Kidney (tissue), 14 donors: ENCODE results near the gene APP. TPM values are rescaled to one million over a fixed set of nuclear protein-coding genes. Genes with fewer than 3 reads are reported as not detected.

Experiments used
- DNase-seq, 5 donors: peaks; one replicate each; pipeline ENCODE4 v3.0.0-alpha.2; 2013 to 2020
- FAIRE-seq: peaks from 2 replicates; lab custom pipeline; 2012; peaks lifted over from hg19 to GRCh38; lab: Jason Lieb, UNC
- H3K27ac ChIP-seq, 2 donors: one replicate each; pipeline ENCODE4 v1.7.0; 2013; ENCODE audit warnings: low read depth in 2 of 2, low read length in 2 of 2, inconsistent platforms in 1 of 2
- H3K27me3 ChIP-seq: one replicate; pipeline ENCODE4 v1.7.1; 2013; ENCODE audit warnings: low read length, inconsistent platforms; ENCODE audit not compliant: control insufficient read depth, insufficient read depth
- H3K36me3 ChIP-seq, 3 donors: one replicate each; pipeline versions ENCODE4 v1.7.0 to v1.7.1; 2013; ENCODE audit warnings: low read length in 3 of 3, control low read depth in 1 of 3, inconsistent platforms in 1 of 3; ENCODE audit not compliant: insufficient read depth in 3 of 3, control insufficient read depth in 2 of 3
- H3K4me1 ChIP-seq, 3 donors: one replicate each; pipeline versions ENCODE4 v1.7.0 to v1.7.1; 2013; ENCODE audit warnings: low read length in 3 of 3, inconsistent platforms in 1 of 3, low read depth in 1 of 3; ENCODE audit not compliant: control insufficient read depth in 2 of 3, insufficient read depth in 2 of 3
- H3K4me3 ChIP-seq, 3 donors: one replicate each; pipeline versions ENCODE4 v1.7.0 to v1.8.1; 2013; ENCODE audit warnings: low read length in 3 of 3, control low read depth in 1 of 3, inconsistent platforms in 1 of 3
- H3K9ac ChIP-seq, 3 donors: one replicate each; pipeline versions ENCODE4 v1.7.0 to v1.7.1; 2013; ENCODE audit warnings: low read length in 3 of 3, control low read depth in 1 of 3, inconsistent platforms in 1 of 3
- H3K9me3 ChIP-seq, 3 donors: one replicate each; pipeline versions ENCODE4 v1.7.0 to v1.7.1; 2013; ENCODE audit warnings: low read length in 3 of 3, control low read depth in 1 of 3, inconsistent platforms in 1 of 3; ENCODE audit not compliant: control insufficient read depth in 2 of 3, insufficient read depth in 1 of 3
- intact Hi-C: fragments of 100-400 bp; cut with DNase I; formaldehyde crosslinking; loops from one replicate; pipeline ENCODE4 v1.11.1; 2022
- polyA plus RNA-seq: library from polyadenylated mRNA; stranded (reverse); fragments of 350-450 nt; fragmentation: Illumina TruSeq; extraction: RNeasy Lipid Tissue Mini Kit (QIAGEN cat#74804); gene quantifications from one replicate; pipeline ENCODE4 v1.2.3, GENCODE V29; 2014; ENCODE audit warnings: low read depth, low replicate concordance; ENCODE audit not compliant: insufficient read depth
- total RNA-seq: library from RNA; stranded (reverse); fragmentation: NEBNext Ultra II Directional; extraction: Animal tissue kit (Norgen Biotek cat#: 25700); gene quantifications from one replicate; pipeline ENCODE4 v1.2.1, GENCODE V29; 2021
- TF ChIP-seq, protein P1 (sequence below): IDR thresholded peaks from 3 replicates; pipeline ENCODE4 v1.5.1; 2012; ENCODE audit warnings: mild to moderate bottlenecking, moderate library complexity, borderline replicate concordance; ENCODE audit not compliant: insufficient read depth; ENCODE audit errors: extremely low read depth
- donor health status: control.
- donor health status: control.
- donor health status: control.
- donor health status: control.
- donor health status: control.
- donor health status: DM: yes; HTN: yes; CAD: no.
- donor health status: Normal renal cell carcinoma (clear cell type).

The APP gene
- total and polyA plus RNA-seq, 2 donors from 2014 or later = 472 to 1,303 TPM

DNA sequence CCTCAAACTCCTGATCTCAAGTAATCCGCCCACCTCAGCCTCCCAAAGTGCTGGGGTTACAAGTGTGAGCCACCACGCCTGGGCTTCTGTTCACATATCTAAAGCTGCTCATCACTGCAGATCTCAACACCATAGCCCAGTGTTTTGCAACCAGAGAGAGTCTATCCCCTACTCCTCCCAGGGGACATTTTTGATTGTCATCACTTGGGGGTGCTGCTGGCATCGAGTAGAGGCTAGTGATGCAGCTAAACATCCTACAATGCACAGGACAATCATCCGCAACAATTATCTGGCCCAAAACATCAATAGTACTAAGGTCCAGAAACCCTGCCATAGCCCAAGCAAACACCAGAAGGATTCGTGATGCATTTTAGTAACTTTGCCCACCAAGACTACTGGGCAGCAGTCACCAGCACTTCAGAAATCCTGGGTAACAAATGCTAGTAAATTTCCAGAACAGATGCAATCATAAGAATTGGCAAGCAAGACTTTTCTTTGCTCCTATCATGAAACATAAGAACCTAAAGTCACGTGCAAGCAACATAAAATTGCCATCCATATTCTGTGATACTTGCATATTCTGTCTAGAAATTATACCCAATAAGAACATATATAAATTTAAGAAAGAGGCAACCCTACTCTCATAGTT is 159.2 kb downstream of the APP start:
- H3K9me3 ChIP-seq = no peaks in the 10 kb centered on the region
- no peaks in the 10 kb centered on the region for H3K27me3 ChIP-seq
- H3K4me3 ChIP-seq = no peak overlapping the region
- H3K4me1 ChIP-seq = peaks cover 0 to 11% (median 0%) of the 10 kb centered on the region in 3 donors
- peaks cover 0 to 3% (median 0%) of the 10 kb centered on the region in 3 donors for H3K36me3 ChIP-seq
- no peak overlapping the region for H3K9ac ChIP-seq
- intact Hi-C loops = no loop called here
- H3K27ac ChIP-seq = no peak overlapping the region
- no peak for DNase-seq
- TF ChIP-seq, protein P1, sequence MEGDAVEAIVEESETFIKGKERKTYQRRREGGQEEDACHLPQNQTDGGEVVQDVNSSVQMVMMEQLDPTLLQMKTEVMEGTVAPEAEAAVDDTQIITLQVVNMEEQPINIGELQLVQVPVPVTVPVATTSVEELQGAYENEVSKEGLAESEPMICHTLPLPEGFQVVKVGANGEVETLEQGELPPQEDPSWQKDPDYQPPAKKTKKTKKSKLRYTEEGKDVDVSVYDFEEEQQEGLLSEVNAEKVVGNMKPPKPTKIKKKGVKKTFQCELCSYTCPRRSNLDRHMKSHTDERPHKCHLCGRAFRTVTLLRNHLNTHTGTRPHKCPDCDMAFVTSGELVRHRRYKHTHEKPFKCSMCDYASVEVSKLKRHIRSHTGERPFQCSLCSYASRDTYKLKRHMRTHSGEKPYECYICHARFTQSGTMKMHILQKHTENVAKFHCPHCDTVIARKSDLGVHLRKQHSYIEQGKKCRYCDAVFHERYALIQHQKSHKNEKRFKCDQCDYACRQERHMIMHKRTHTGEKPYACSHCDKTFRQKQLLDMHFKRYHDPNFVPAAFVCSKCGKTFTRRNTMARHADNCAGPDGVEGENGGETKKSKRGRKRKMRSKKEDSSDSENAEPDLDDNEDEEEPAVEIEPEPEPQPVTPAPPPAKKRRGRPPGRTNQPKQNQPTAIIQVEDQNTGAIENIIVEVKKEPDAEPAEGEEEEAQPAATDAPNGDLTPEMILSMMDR = no peak
- no peak for FAIRE-seq

GRCh38 chr21:26007951-26008498 is 162.5 kb downstream of the APP start:
- no peak overlapping the region for H3K27ac ChIP-seq
- H3K4me1 ChIP-seq = no peaks in the 10 kb centered on the region
- no peak overlapping the region for H3K9ac ChIP-seq
- H3K9me3 ChIP-seq = no peaks in the 10 kb centered on the region
- TF ChIP-seq, protein P1 = no peak
- no peak overlapping the region for H3K4me3 ChIP-seq
- H3K36me3 ChIP-seq = peaks cover 0 to 3% (median 0%) of the 10 kb centered on the region in 3 donors
- no peak for DNase-seq
- H3K27me3 ChIP-seq = no peaks in the 10 kb centered on the region
- FAIRE-seq = no peak
- intact Hi-C loops = no loop called here

GRCh38 chr21:26005464-26005863 is 165.1 kb downstream of the APP start:
- Histone ChIP-seq H3K27me3 (no peaks in the 10 kb centered on the region), H3K36me3 (peaks cover 0 to 3% (median 0%) of the 10 kb centered on the region in 3 donors), H3K9me3 (no peaks in the 10 kb centered on the region), H3K4me3 (no peak overlapping the region), H3K4me1 (no peaks in the 10 kb centered on the region), H3K9ac (no peak overlapping the region), H3K27ac (no peak overlapping the region)
- no peak for DNase-seq
- TF ChIP-seq, protein P1 = no peak
- intact Hi-C loops = no loop called here
- FAIRE-seq = no peak
